ENCODE measurements around the gene AGL.

Gene AGL

GRCh38 chr1:99849744-99850458, at the start of gene AGL:
Gene AGL, plus strand, starts transcription at chr1:99850361. Its CDS starts 682 bp downstream, at chr1:99851043.
- H3K27ac ChIP-seq (ENCODE audit: low read length) = peak within 1 kb of the TSS; percentile 85
- no peaks in the 10 kb centered on the region for H3K27me3 ChIP-seq (ENCODE audit: control insufficient read depth in 1 of 2, insufficient read depth in 2 of 2, low read length in 2 of 2)
- peak within 1 kb of the TSS; percentile 80 to 94 for H3K9ac ChIP-seq (ENCODE audit: low read length in 2 of 2)
- peak within 1 kb of the TSS; percentile 75 to 95 for H3K4me3 ChIP-seq (ENCODE audit: low read length in 2 of 2)
- peaks cover 10% of the 10 kb centered on the region for H3K4me1 ChIP-seq (ENCODE audit: control insufficient read depth, insufficient read depth, low read length)
- H3K9me3 ChIP-seq (ENCODE audit: control insufficient read depth in 2 of 2, low read length in 2 of 2) = no peaks in the 10 kb centered on the region
- H3K36me3 ChIP-seq (ENCODE audit: control insufficient read depth in 2 of 2, insufficient read depth in 2 of 2, low read length in 2 of 2) = peaks cover 0 to 5% of the 10 kb centered on the region in 2 donors

- Histone ChIP-seq H3K9ac (ENCODE audit: low read length in 2 of 2) (no peak overlapping the region), H3K4me1 (ENCODE audit: control insufficient read depth, insufficient read depth, low read length) (no peaks in the 10 kb centered on the region), H3K27ac (ENCODE audit: low read length) (no peak overlapping the region), H3K27me3 (ENCODE audit: control insufficient read depth in 1 of 2, insufficient read depth in 2 of 2, low read length in 2 of 2) (no peaks in the 10 kb centered on the region), H3K4me3 (ENCODE audit: low read length in 2 of 2) (no peak overlapping the region), H3K9me3 (ENCODE audit: control insufficient read depth in 2 of 2, low read length in 2 of 2) (no peaks in the 10 kb centered on the region), H3K36me3 (ENCODE audit: control insufficient read depth in 2 of 2, insufficient read depth in 2 of 2, low read length in 2 of 2) (no peaks in the 10 kb centered on the region)
These were observed 48.6 kb upstream of the AGL start for GRCh38 chr1:99801584-99801983.

GRCh38 chr1:99806882-99807281, 43.3 kb upstream of the AGL start:
- Histone ChIP-seq H3K4me3 (ENCODE audit: low read length in 2 of 2) (no peak overlapping the region), H3K4me1 (ENCODE audit: control insufficient read depth, insufficient read depth, low read length) (peaks cover 7% of the 10 kb centered on the region), H3K27me3 (ENCODE audit: control insufficient read depth in 1 of 2, insufficient read depth in 2 of 2, low read length in 2 of 2) (no peaks in the 10 kb centered on the region), H3K9me3 (ENCODE audit: control insufficient read depth in 2 of 2, low read length in 2 of 2) (peaks cover 0 to 3% of the 10 kb centered on the region in 2 donors), H3K36me3 (ENCODE audit: control insufficient read depth in 2 of 2, insufficient read depth in 2 of 2, low read length in 2 of 2) (no peaks in the 10 kb centered on the region), H3K27ac (ENCODE audit: low read length) (no peak overlapping the region), H3K9ac (ENCODE audit: low read length in 2 of 2) (no peak overlapping the region)

GRCh38 chr1:99808391-99809115, 41.6 kb upstream of the AGL start:
- H3K36me3 ChIP-seq (ENCODE audit: control insufficient read depth in 2 of 2, insufficient read depth in 2 of 2, low read length in 2 of 2) = no peaks in the 10 kb centered on the region
- peak overlapping the region; percentile 82 for H3K27ac ChIP-seq (ENCODE audit: low read length)
- peaks cover 0 to 3% of the 10 kb centered on the region in 2 donors for H3K9me3 ChIP-seq (ENCODE audit: control insufficient read depth in 2 of 2, low read length in 2 of 2)
- H3K4me3 ChIP-seq (ENCODE audit: low read length in 2 of 2) = peak overlapping the region; percentile 38 to 52
- H3K27me3 ChIP-seq (ENCODE audit: control insufficient read depth in 1 of 2, insufficient read depth in 2 of 2, low read length in 2 of 2) = no peaks in the 10 kb centered on the region
- H3K4me1 ChIP-seq (ENCODE audit: control insufficient read depth, insufficient read depth, low read length) = peaks cover 7% of the 10 kb centered on the region
- peak overlapping the region; percentile 79 to 92 for H3K9ac ChIP-seq (ENCODE audit: low read length in 2 of 2)

GRCh38 chr1:99811075-99811474, 39.1 kb upstream of the AGL start:
- H3K4me3 ChIP-seq (ENCODE audit: low read length in 2 of 2) = no peak overlapping the region
- H3K4me1 ChIP-seq (ENCODE audit: control insufficient read depth, insufficient read depth, low read length) = peaks cover 7% of the 10 kb centered on the region
- no peaks in the 10 kb centered on the region for H3K27me3 ChIP-seq (ENCODE audit: control insufficient read depth in 1 of 2, insufficient read depth in 2 of 2, low read length in 2 of 2)
- no peak overlapping the region for H3K9ac ChIP-seq (ENCODE audit: low read length in 2 of 2)
- H3K9me3 ChIP-seq (ENCODE audit: control insufficient read depth in 2 of 2, low read length in 2 of 2) = peaks cover 0 to 3% of the 10 kb centered on the region in 2 donors
- H3K27ac ChIP-seq (ENCODE audit: low read length) = no peak overlapping the region
- H3K36me3 ChIP-seq (ENCODE audit: control insufficient read depth in 2 of 2, insufficient read depth in 2 of 2, low read length in 2 of 2) = no peaks in the 10 kb centered on the region

GRCh38 chr1:99811747-99812146, 38.4 kb upstream of the AGL start:
- no peaks in the 10 kb centered on the region for H3K27me3 ChIP-seq (ENCODE audit: control insufficient read depth in 1 of 2, insufficient read depth in 2 of 2, low read length in 2 of 2)
- H3K9ac ChIP-seq (ENCODE audit: low read length in 2 of 2) = no peak overlapping the region
- no peak overlapping the region for H3K27ac ChIP-seq (ENCODE audit: low read length)
- no peak overlapping the region for H3K4me3 ChIP-seq (ENCODE audit: low read length in 2 of 2)
- no peaks in the 10 kb centered on the region for H3K36me3 ChIP-seq (ENCODE audit: control insufficient read depth in 2 of 2, insufficient read depth in 2 of 2, low read length in 2 of 2)
- H3K4me1 ChIP-seq (ENCODE audit: control insufficient read depth, insufficient read depth, low read length) = peaks cover 7% of the 10 kb centered on the region
- peaks cover 0 to 3% of the 10 kb centered on the region in 2 donors for H3K9me3 ChIP-seq (ENCODE audit: control insufficient read depth in 2 of 2, low read length in 2 of 2)

- Histone ChIP-seq H3K9me3 (ENCODE audit: control insufficient read depth in 2 of 2, low read length in 2 of 2) (no peaks in the 10 kb centered on the region), H3K4me3 (ENCODE audit: low read length in 2 of 2) (no peak overlapping the region), H3K4me1 (ENCODE audit: control insufficient read depth, insufficient read depth, low read length) (peaks cover 2% of the 10 kb centered on the region), H3K9ac (ENCODE audit: low read length in 2 of 2) (no peak overlapping the region), H3K36me3 (ENCODE audit: control insufficient read depth in 2 of 2, insufficient read depth in 2 of 2, low read length in 2 of 2) (no peaks in the 10 kb centered on the region), H3K27ac (ENCODE audit: low read length) (no peak overlapping the region), H3K27me3 (ENCODE audit: control insufficient read depth in 1 of 2, insufficient read depth in 2 of 2, low read length in 2 of 2) (no peaks in the 10 kb centered on the region)
These were observed 35.7 kb upstream of the AGL start for GRCh38 chr1:99814373-99814900.

GRCh38 chr1:99816656-99817055, 33.5 kb upstream of the AGL start:
- H3K27me3 ChIP-seq (ENCODE audit: control insufficient read depth in 1 of 2, insufficient read depth in 2 of 2, low read length in 2 of 2) = no peaks in the 10 kb centered on the region
- H3K4me1 ChIP-seq (ENCODE audit: control insufficient read depth, insufficient read depth, low read length) = no peaks in the 10 kb centered on the region
- no peak overlapping the region for H3K4me3 ChIP-seq (ENCODE audit: low read length in 2 of 2)
- no peaks in the 10 kb centered on the region for H3K9me3 ChIP-seq (ENCODE audit: control insufficient read depth in 2 of 2, low read length in 2 of 2)
- no peak overlapping the region for H3K27ac ChIP-seq (ENCODE audit: low read length)
- H3K9ac ChIP-seq (ENCODE audit: low read length in 2 of 2) = no peak overlapping the region
- H3K36me3 ChIP-seq (ENCODE audit: control insufficient read depth in 2 of 2, insufficient read depth in 2 of 2, low read length in 2 of 2) = no peaks in the 10 kb centered on the region

- H3K4me1 ChIP-seq (ENCODE audit: control insufficient read depth, insufficient read depth, low read length) = no peaks in the 10 kb centered on the region
- no peak overlapping the region for H3K9ac ChIP-seq (ENCODE audit: low read length in 2 of 2)
- H3K27ac ChIP-seq (ENCODE audit: low read length) = no peak overlapping the region
- H3K27me3 ChIP-seq (ENCODE audit: control insufficient read depth in 1 of 2, insufficient read depth in 2 of 2, low read length in 2 of 2) = no peaks in the 10 kb centered on the region
- no peaks in the 10 kb centered on the region for H3K9me3 ChIP-seq (ENCODE audit: control insufficient read depth in 2 of 2, low read length in 2 of 2)
- no peak overlapping the region for H3K4me3 ChIP-seq (ENCODE audit: low read length in 2 of 2)
- no peaks in the 10 kb centered on the region for H3K36me3 ChIP-seq (ENCODE audit: control insufficient read depth in 2 of 2, insufficient read depth in 2 of 2, low read length in 2 of 2)
These were observed 32.0 kb upstream of the AGL start for GRCh38 chr1:99818063-99818699.

- no peaks in the 10 kb centered on the region for H3K27me3 ChIP-seq (ENCODE audit: control insufficient read depth in 1 of 2, insufficient read depth in 2 of 2, low read length in 2 of 2)
- H3K36me3 ChIP-seq (ENCODE audit: control insufficient read depth in 2 of 2, insufficient read depth in 2 of 2, low read length in 2 of 2) = no peaks in the 10 kb centered on the region
- H3K27ac ChIP-seq (ENCODE audit: low read length) = no peak overlapping the region
- no peaks in the 10 kb centered on the region for H3K9me3 ChIP-seq (ENCODE audit: control insufficient read depth in 2 of 2, low read length in 2 of 2)
- no peaks in the 10 kb centered on the region for H3K4me1 ChIP-seq (ENCODE audit: control insufficient read depth, insufficient read depth, low read length)
- H3K9ac ChIP-seq (ENCODE audit: low read length in 2 of 2) = no peak overlapping the region
- H3K4me3 ChIP-seq (ENCODE audit: low read length in 2 of 2) = no peak overlapping the region
These were observed 29.6 kb upstream of the AGL start for GRCh38 chr1:99820546-99820945.

Data from stomach smooth muscle (tissue), 2 donors.